Neural crest cell (in vitro differentiated cells): Measurements from ENCODE around the gene TPRG1. TPM values are rescaled to one million over a fixed set of nuclear protein-coding genes. Genes with fewer than 3 reads are reported as not detected.
A peak's percentile ranks its signal among the peaks of the same experiment; 100 is the strongest.

Experiments
- DNase-seq: peaks from one replicate; pipeline ENCODE4 v3.0.0; 2021; ENCODE audit warnings: low read depth, mixed read lengths, low spot score
- H3K27ac Mint-ChIP-seq: one replicate; pipeline ENCODE4 v1.8.0; 2021; ENCODE audit warnings: mild to moderate bottlenecking, mixed read lengths; ENCODE audit not compliant: unreplicated experiment
- H3K27me3 Mint-ChIP-seq: 2 replicates; pipeline ENCODE4 v1.8.0; 2021; ENCODE audit warnings: low read depth, mild to moderate bottlenecking, mixed read lengths
- H3K36me3 Mint-ChIP-seq: 2 replicates; pipeline ENCODE4 v1.8.0; 2021; ENCODE audit warnings: low read depth, mild to moderate bottlenecking, mixed read lengths
- H3K4me1 Mint-ChIP-seq: 2 replicates; pipeline ENCODE4 v1.8.0; 2021; ENCODE audit warnings: mixed read lengths
- H3K4me3 Mint-ChIP-seq: one replicate; pipeline ENCODE4 v1.8.0; 2021; ENCODE audit warnings: mild to moderate bottlenecking, mixed read lengths
- H3K9me3 Mint-ChIP-seq: 2 replicates; pipeline ENCODE4 v1.8.0; 2021; ENCODE audit warnings: mixed read lengths
- total RNA-seq: library from RNA; stranded (reverse); gene quantifications from 2 replicates; pipeline ENCODE4 v1.2.1, GENCODE V29; 2021
- TF ChIP-seq, protein P1 (sequence below): fragments of 200-600 bp; sonication (generic); conservative IDR thresholded peaks from 2 replicates; pipeline ENCODE4 v1.5.0; 2021; ENCODE audit warnings: antibody characterized with exemption, mild to moderate bottlenecking

TPRG1 gene
- total RNA-seq, 1 donor from 2014 or later = 0.91 TPM

DNA sequence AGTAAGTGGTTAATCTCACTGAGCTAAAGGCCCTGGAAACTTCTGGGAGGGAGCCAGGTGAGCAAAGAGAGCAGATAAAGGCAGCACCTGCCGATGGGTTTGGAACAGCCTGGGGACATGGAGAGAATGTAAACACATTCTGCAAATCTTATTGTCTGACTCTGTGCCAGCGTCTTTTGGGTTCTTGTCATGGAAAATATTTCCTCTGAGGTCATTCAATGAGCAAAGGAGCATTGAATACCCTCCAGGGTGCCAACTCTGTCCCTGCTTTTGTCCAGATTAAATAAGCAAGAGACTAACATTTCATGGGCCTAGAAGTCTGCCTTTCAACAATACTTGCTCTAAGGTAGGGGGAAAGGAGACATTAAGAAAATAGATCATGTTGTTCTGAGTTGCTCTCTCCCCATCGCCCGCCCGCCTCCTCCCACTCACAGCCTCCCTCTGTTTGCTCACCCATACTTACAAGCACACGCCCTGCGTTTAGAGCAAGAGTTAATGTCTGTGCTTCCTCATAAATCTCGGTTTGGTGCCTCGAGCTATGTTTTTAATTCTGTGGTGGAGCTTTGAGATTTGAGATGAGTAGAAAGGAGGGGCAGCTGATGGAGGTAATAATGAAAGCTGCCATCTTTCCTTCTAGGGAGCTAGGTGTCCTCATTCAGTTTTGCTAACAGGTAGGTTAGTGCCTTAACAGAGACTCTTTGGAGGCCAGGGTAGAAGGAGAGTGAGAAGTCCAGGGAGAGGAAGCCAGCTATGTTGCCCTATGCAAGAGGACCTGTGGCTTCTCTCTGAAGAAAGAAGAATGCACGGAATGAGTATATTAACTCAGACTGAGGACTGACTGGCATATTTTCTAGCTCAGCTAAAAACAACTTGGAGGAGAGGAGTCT lies 132.9 kb downstream of the TPRG1 start:
- peaks cover 10% of the 10 kb centered on the region for H3K4me1 Mint-ChIP-seq
- peaks cover 2% of the 10 kb centered on the region for H3K9me3 Mint-ChIP-seq
- no peak for DNase-seq
- TF ChIP-seq, protein P1, sequence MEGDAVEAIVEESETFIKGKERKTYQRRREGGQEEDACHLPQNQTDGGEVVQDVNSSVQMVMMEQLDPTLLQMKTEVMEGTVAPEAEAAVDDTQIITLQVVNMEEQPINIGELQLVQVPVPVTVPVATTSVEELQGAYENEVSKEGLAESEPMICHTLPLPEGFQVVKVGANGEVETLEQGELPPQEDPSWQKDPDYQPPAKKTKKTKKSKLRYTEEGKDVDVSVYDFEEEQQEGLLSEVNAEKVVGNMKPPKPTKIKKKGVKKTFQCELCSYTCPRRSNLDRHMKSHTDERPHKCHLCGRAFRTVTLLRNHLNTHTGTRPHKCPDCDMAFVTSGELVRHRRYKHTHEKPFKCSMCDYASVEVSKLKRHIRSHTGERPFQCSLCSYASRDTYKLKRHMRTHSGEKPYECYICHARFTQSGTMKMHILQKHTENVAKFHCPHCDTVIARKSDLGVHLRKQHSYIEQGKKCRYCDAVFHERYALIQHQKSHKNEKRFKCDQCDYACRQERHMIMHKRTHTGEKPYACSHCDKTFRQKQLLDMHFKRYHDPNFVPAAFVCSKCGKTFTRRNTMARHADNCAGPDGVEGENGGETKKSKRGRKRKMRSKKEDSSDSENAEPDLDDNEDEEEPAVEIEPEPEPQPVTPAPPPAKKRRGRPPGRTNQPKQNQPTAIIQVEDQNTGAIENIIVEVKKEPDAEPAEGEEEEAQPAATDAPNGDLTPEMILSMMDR = no peak
- H3K27ac Mint-ChIP-seq = no peak overlapping the region
- no peak overlapping the region for H3K4me3 Mint-ChIP-seq
- no peaks in the 10 kb centered on the region for H3K27me3 Mint-ChIP-seq
- no peaks in the 10 kb centered on the region for H3K36me3 Mint-ChIP-seq

DNA sequence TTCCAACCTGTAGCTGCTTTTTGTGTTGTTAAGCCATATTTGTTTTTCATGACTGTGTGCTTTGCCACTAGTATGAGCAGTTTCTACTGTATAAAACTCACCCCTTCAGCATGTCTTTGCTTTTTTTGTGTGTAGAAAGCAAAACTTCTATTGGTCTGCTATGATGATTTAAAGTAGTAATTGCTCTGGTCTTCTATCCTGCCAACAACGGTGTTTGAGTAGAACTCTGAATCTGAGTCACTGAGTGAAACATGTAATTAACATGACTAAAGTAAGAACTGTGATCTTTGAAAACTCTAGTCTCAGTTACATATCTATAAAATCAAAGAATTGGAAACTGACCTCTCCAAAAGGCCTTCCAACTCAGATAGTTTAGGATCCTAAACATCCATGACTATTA lies 133.6 kb downstream of the TPRG1 start:
- no peak overlapping the region for H3K27ac Mint-ChIP-seq
- H3K9me3 Mint-ChIP-seq = no peaks in the 10 kb centered on the region
- H3K36me3 Mint-ChIP-seq = no peaks in the 10 kb centered on the region
- TF ChIP-seq, protein P1 = no peak
- no peak overlapping the region for H3K4me3 Mint-ChIP-seq
- peaks cover 11% of the 10 kb centered on the region for H3K4me1 Mint-ChIP-seq
- no peak for DNase-seq
- no peaks in the 10 kb centered on the region for H3K27me3 Mint-ChIP-seq

- no peaks in the 10 kb centered on the region for H3K27me3 Mint-ChIP-seq
- DNase-seq = no peak
Measured at GRCh38 chr3:189307963-189308362, 136.2 kb downstream of the TPRG1 start.

GRCh38 chr3:189308608-189309007 lies 136.8 kb downstream of the TPRG1 start:
- no peaks in the 10 kb centered on the region for H3K27me3 Mint-ChIP-seq
- H3K4me3 Mint-ChIP-seq = no peak overlapping the region
- H3K9me3 Mint-ChIP-seq = no peaks in the 10 kb centered on the region
- TF ChIP-seq, protein P1 = no peak
- no peak for DNase-seq
- no peak overlapping the region for H3K27ac Mint-ChIP-seq
- peaks cover 11% of the 10 kb centered on the region for H3K4me1 Mint-ChIP-seq
- no peaks in the 10 kb centered on the region for H3K36me3 Mint-ChIP-seq

More at GRCh38 chr3:189307963-189308362, 136.2 kb downstream of the TPRG1 start:
- Mint-ChIP-seq H3K27ac (no peak overlapping the region), H3K36me3 (no peaks in the 10 kb centered on the region), H3K4me1 (peaks cover 11% of the 10 kb centered on the region), H3K4me3 (no peak overlapping the region), H3K9me3 (no peaks in the 10 kb centered on the region)
- TF ChIP-seq, protein P1 = no peak

DNA sequence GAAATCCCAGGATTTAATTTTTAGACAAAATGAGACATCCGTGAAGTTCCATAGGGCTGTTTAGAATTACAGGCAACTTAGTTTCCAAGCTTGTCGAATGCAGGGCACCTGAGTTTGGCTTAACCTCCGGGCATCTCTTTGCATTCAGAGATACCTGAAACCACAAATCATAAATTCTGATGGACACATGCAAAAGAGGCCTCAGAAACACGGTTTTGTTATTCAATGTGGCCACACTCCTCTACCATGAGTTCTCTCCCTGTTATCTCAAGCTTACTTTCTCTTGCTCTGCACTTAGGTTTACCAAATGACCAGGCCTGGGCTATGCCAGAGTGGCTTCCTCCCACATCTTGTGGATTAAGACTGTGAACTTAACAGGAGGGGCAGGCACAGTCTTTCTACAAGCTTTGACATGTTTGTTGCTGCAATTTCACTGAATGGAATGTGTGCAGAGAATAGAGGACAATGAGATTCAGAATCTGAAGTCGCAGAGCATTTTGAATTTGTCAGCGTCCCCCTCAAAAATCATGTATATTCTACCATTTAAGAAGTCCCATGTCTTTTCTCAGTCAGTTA lies 137.7 kb downstream of the TPRG1 start:
- TF ChIP-seq, protein P1 = no peak
- Mint-ChIP-seq H3K27ac (peak overlapping the region; percentile 92), H3K9me3 (no peaks in the 10 kb centered on the region), H3K36me3 (no peaks in the 10 kb centered on the region), H3K4me1 (peaks cover 11% of the 10 kb centered on the region), H3K4me3 (no peak overlapping the region), H3K27me3 (no peaks in the 10 kb centered on the region)
- DNase-seq = no peak
